Measurements from ENCODE around the gene ZSWIM6. TPM values are rescaled to one million over a fixed set of nuclear protein-coding genes. Genes with fewer than 3 reads are reported as not detected.

The ZSWIM6 gene
- total RNA-seq, 4 donors from 2014 or later, result 9.2 to 15.3 (median 11.9) TPM

DNA sequence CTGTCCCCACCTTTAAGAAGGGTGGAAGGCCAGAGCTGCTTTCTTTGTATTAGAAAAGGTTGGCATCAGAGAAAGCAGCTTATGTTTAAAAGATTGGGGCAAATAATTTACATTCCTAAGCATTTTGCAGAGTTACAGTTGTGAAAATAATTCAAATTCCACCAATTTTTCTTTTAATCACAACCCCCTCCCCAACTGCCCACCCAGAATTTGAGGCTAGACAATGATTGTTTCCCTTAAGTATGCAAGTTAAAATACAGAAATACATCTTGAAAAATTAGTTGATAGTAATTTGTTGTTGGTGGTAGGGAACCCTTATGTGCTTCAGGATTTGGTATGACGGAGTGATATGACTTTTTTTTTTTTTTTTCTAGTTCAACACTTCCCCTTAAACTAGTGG is 133.0 kb downstream of the ZSWIM6 start:
- TF ChIP-seq CTCF (IDR thresholded peaks at IDR 0.05; ENCODE audit: low read depth), result no peak

DNA sequence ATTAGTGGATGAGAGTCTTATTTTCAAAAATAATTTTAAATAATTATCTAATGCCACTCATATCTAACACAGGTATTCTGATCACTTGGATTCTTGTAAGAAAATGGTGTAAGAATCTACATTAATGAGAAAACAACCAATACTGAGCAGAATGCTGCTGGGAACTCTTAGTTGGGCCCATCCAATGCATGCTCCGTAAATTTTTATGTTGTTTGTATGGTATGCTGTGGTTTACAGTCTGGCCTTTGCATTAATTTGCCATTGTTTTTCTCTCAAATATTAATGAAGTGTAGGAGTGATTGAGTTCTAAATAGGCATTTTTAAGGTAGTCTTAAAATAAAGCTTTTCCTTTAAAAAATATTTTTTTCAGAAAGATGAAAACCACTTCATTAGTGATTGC is 133.4 kb downstream of the ZSWIM6 start:
- no peak for TF ChIP-seq CTCF (IDR thresholded peaks at IDR 0.05; ENCODE audit: low read depth)

DNA sequence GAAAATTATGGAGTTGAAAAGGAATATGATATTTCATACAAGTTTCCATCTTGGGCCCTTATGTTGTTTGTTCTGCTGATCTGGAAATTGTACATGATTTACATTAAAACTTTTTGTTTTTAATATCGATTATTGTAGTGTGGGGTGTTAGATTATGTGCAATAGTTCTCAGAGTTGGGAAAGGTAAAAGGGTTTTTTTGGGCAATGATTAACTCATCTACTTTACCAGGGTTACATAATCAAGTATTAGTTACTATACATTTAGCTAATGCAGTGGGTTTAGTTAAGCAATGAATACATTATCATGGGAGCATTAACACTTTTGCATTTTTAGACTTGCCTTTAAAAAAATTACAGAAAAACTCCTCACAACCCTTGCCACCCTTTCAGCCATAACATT is 134.0 kb downstream of the ZSWIM6 start:
- TF ChIP-seq CTCF (IDR thresholded peaks at IDR 0.05; ENCODE audit: low read depth), result no peak

DNA sequence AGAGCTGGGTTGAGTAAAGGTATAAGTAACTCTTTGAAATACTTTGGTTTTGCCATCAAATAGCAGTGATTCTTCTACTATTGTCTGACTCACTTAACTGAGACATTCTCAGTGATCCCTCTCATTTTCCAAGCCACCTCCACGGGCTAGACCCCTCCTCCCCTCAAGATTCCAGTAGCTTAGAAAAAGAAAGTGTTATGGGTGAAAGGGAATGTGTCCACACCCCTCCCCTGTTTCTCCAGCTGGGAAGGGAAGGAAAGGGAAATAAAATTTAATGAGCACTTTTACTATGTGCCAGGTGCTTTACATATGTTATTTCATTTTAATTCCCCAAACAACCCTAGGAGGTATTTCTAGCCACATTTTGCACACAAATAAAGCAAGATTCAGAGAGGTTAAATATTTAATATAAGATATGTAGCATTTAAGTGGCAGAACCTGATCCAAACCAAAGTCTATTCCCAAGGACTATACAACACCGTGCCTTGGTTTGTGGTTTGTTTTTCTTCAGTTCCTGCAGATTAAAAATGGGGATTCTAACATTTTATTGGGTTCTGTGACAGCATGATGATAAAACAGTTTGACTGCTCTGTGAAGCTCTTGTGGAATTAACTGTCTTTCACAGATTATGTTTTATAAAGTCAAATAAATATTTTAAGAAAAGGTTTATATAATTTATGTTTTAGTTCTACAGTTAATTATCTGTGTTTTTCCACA is 135.9 kb downstream of the ZSWIM6 start:
- no peak for TF ChIP-seq CTCF (IDR thresholded peaks at IDR 0.05; ENCODE audit: low read depth)

DNA sequence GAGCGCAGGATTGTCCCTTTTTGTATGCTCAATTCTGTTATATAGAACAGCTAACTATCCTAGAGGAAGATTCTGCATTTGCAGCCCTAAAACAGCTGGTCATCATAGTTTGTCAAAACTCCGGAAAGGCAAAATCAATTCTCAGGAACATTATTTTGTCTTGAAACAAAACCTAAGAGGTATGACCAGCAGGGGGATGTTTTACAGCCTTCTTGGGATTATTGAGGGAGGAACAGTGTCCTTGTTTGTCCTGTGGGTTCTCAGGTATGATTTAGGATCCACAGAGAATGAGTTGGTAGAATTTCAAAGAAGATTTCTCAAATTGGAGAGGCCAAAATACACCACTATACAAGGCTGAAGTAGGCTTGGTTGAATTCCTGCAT is 136.4 kb downstream of the ZSWIM6 start:
- no peak for TF ChIP-seq CTCF (IDR thresholded peaks at IDR 0.05; ENCODE audit: low read depth)

- TF ChIP-seq CTCF (IDR thresholded peaks at IDR 0.05; ENCODE audit: low read depth), result no peak
These were observed 139.3 kb downstream of the ZSWIM6 start for GRCh38 chr5:61471352-61471751.

DNA sequence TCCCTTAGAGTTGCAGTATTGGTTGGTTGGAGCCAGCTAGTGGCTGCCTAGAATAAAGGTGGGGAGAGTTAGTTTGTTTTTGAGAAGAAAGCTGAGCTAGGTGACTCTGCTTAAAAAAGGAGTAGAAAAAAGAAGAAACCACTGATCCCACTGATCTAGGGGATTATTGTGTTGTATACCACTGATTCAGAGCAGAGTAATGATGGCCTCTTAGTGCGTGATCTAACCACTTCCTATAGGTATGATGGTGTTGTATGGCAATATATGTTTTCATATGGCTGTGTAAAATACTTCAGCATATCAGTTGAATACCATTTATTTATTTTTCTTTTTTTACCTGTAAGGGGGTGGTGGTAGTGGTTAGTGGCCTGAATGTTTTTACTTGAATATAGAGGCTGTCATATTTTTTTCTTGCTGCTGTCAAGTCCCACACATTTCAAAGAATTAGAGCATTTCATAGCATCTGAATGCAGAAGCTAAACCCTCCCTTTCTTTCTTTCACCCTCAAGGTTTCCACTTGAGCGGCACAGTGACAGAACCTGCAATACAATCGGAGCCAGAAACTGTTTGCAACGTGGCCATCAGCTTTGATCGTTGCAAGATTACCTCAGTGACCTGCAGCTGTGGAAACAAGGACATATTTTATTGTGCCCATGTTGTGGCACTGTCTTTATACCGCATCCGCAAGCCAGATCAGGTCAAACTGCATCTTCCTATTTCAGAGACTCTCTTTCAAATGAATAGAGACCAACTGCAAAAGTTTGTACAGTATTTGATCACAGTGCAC is 140.3 kb downstream of the ZSWIM6 start:
- TF ChIP-seq CTCF (IDR thresholded peaks at IDR 0.05; ENCODE audit: low read depth), result no peak
